ENCODE results near the gene XRN1.

DNA sequence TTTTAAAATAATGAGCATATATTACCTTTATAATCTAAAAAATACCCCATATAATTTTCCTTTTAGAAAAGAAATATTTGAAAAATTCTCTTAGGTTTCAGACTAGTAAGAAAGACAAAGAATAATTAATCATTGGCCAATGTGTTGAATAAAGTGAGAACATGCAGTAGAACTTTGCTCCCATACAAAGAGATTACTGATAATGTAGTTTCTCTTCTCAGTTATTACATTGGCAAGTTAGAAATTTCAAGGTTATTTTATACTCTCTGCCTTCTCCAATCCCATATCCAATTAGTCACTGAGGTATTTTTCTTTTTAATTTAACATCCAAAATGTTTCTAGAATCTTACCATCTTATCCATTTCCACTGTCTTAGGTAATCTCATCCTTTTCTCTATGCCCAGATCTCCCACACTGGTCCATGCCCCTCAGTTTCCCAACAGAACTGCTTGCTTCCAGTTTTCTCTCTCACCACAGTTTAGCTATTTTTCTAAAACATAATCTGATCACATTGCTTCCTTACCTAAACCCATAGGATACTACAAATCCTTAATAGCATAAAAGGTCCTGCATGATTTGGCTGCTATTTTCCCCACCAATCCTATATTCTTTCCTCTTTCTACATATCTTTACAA is 10.8 kb downstream of the XRN1 start:
- TF ChIP-seq, protein P1, sequence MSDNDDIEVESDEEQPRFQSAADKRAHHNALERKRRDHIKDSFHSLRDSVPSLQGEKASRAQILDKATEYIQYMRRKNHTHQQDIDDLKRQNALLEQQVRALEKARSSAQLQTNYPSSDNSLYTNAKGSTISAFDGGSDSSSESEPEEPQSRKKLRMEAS (IDR thresholded peaks at IDR 0.05), result no peak
- TF ChIP-seq TEAD4 (IDR thresholded peaks at IDR 0.05), result no peak
- TF ChIP-seq RAD21 (IDR thresholded peaks at IDR 0.05; ENCODE audit: low read depth), result no peak

Measured in Ishikawa (cell line).